HepG2 (cell line): ENCODE data around the gene ZCWPW2. TPM values are rescaled to one million over a fixed set of nuclear protein-coding genes. Genes with fewer than 3 reads are reported as not detected.

ENCODE experiments used
- ATAC-seq: fragments of 200-7000 bp; cut with Tn5 transposase; 3 replicates; pipeline ENCODE4 v1.9.1; 2020; ENCODE audit warnings: mild to moderate bottlenecking, moderate library complexity
- BruUV-seq: library from RNA; stranded (reverse); fragments of 400-500 nt; replicated peaks from 2 replicates; lab custom pipeline; 2021; lab: Mats Ljungman, UMichigan
- CTCF ChIA-PET: fragments of 300-600 bp; formaldehyde crosslinking; extraction: SDS; loops from one replicate; lab custom pipeline; 2021; ENCODE audit warnings: low total read pairs, inconsistent platforms, low intra/inter-chr PET ratio; lab: Yijun Ruan, JAX
- POLR2A ChIA-PET: fragments of 350-600 bp; sonication (Branson Sonifier 250); formaldehyde crosslinking; loops from one replicate; lab custom pipeline; 2020; ENCODE audit warnings: antibody characterized with exemption, inconsistent platforms; lab: Yijun Ruan, JAX
- DNase-seq: peaks from one replicate; pipeline ENCODE4 v3.0.0-alpha.2; 2015; ENCODE audit warnings: low spot score
- FAIRE-seq: peaks from 3 replicates; lab custom pipeline; 2011; peaks lifted over from hg19 to GRCh38; lab: Jason Lieb, UNC
- H2AFZ ChIP-seq: one replicate; pipeline ENCODE4 v1.6.1; 2011; ENCODE audit warnings: low read length, inconsistent platforms
- H3K27ac ChIP-seq: fragments of 300-600 bp; 3 replicates; pipeline ENCODE4 v1.8.0; 2011; ENCODE audit warnings: mixed run types, mild to moderate bottlenecking, mixed read lengths, low read length, inconsistent platforms; ENCODE audit not compliant: insufficient read depth; ENCODE audit errors: extremely low read length
- H3K27me3 ChIP-seq, 2 experiments: fragments of 200-600 bp in 1 of 2; 2 replicates in 1 of 2; 3 replicates in 1 of 2; pipeline versions ENCODE4 v1.6.0 to v1.8.0; 2011; ENCODE audit warnings: low read length in 2 of 2, mild to moderate bottlenecking in 2 of 2, moderate library complexity in 2 of 2, inconsistent platforms in 1 of 2; ENCODE audit not compliant: insufficient read depth in 2 of 2, control insufficient read depth in 1 of 2
- H3K36me3 ChIP-seq, 2 experiments: fragments of 200-600 bp in 1 of 2; replicated peaks in 1 of 2; 2 replicates in 1 of 2; 3 replicates in 1 of 2; pipeline versions ENCODE4 v1.5.1 to v1.8.0; 2011; ENCODE audit warnings: low read length in 2 of 2, inconsistent platforms in 1 of 2; ENCODE audit not compliant: insufficient read depth in 2 of 2, control insufficient read depth in 1 of 2
- H3K4me1 ChIP-seq: 2 replicates; pipeline ENCODE4 v1.5.1; 2012; ENCODE audit warnings: low read length, inconsistent platforms; ENCODE audit not compliant: insufficient read depth
- H3K4me2 ChIP-seq: 2 replicates; pipeline ENCODE4 v1.6.0; 2011; ENCODE audit warnings: low read depth, low read length, inconsistent platforms
- H3K4me3 ChIP-seq, 3 experiments: fragments of 200-600 bp in 1 of 3; sonication (generic), shearing (Covaris generic) in 1 of 3; replicated peaks in 1 of 3; 2 replicates each; pipeline ENCODE4 v1.5.1; 2011 to 2016; ENCODE audit warnings: low read length in 3 of 3, inconsistent platforms in 2 of 3, low read depth in 2 of 3, mild to moderate bottlenecking in 2 of 3, control low read depth in 1 of 3, mixed read lengths in 1 of 3; ENCODE audit not compliant: insufficient read depth in 1 of 3
- H3K79me2 ChIP-seq: one replicate; pipeline ENCODE4 v1.6.1; 2011; ENCODE audit warnings: low read length, inconsistent platforms; ENCODE audit not compliant: insufficient read depth
- H3K9ac ChIP-seq: 2 replicates; pipeline ENCODE4 v1.6.0; 2011; ENCODE audit warnings: mild to moderate bottlenecking, low read depth, low read length, inconsistent platforms; ENCODE audit not compliant: insufficient read depth
- H3K9me3 ChIP-seq: 2 replicates; pipeline ENCODE4 v1.5.1; 2012; ENCODE audit warnings: mild to moderate bottlenecking, low read length
- H4K20me1 ChIP-seq: 2 replicates; pipeline ENCODE4 v1.6.0; 2011; ENCODE audit warnings: inconsistent platforms, mild to moderate bottlenecking, low read length, moderate library complexity; ENCODE audit not compliant: insufficient read depth
- ARID3A ChIP-seq: IDR thresholded peaks from 2 replicates; pipeline ENCODE4 v1.6.1; 2012; ENCODE audit warnings: low read depth, low read length, improper control_type of control experiment
- CTCF ChIP-seq: sonication (generic); formaldehyde crosslinking; IDR thresholded peaks from 2 replicates; pipeline ENCODE4 v1.5.0; 2020; ENCODE audit warnings: mild to moderate bottlenecking, missing genetic modification reagents, moderate library complexity
- SMC3 ChIP-seq: IDR thresholded peaks from 2 replicates; pipeline ENCODE4 v1.6.1; 2011; ENCODE audit warnings: low read length, improper control_type of control experiment
- STAG1 ChIP-seq: sonication (generic); formaldehyde crosslinking; IDR thresholded peaks from 2 replicates; pipeline ENCODE4 v1.4.0; 2020; ENCODE audit warnings: missing genetic modification reagents
- TAF1 ChIP-seq: sonication (generic); formaldehyde crosslinking; IDR thresholded peaks from 2 replicates; pipeline ENCODE4 v1.4.0; 2020; ENCODE audit warnings: missing genetic modification reagents
- WGBS: methylation state at CpG from one replicate; pipeline ENCODE4 v1.1.6; 2017; ENCODE audit warnings: low lambda C conversion rate; 5-methylcytosine and 5-hydroxymethylcytosine counted together
- in situ Hi-C: cut with HindIII; loops from 2 replicates; pipeline ENCODE4 v1.10.0; 2017; ENCODE audit warnings: low pct_unique_long_range_greater_than_20kb; ENCODE audit not compliant: extremely low pct_ligation_motif_present
- intact Hi-C: fragments of 100-400 bp; cut with micrococcal nuclease; formaldehyde crosslinking; loops from one replicate; pipeline ENCODE4 v1.10.0; 2022; ENCODE audit not compliant: unreplicated experiment
- polyA plus RNA-seq, 8 experiments: library from polyadenylated mRNA; depleted of rRNA in 3 of 8; stranded (reverse) in 7 of 8; unstranded in 1 of 8; fragments of >200 nt; fragmentation: Illumina TruSeq in 4 of 8; extraction: Trizol in 4 of 8; gene quantifications; 2 replicates each; pipeline versions ENCODE4 v1.2.1 to v1.2.3, GENCODE V29; 2011 to 2016; ENCODE audit warnings: low read depth in 4 of 8, missing spikeins in 1 of 8, mixed read lengths in 1 of 8; ENCODE audit not compliant: insufficient read depth in 1 of 8
- total RNA-seq, 5 experiments: library from RNA; depleted of rRNA; stranded (reverse); fragments of >200 nt; fragmentation: Illumina TruSeq; extraction: Trizol; gene quantifications; 2 replicates each; pipeline ENCODE4 v1.2.3, GENCODE V29; 2016; ENCODE audit warnings: low read depth in 1 of 5

ZCWPW2 gene
- total and polyA plus RNA-seq, 2 of the 13 experiments (the other 11 are each of a cell fraction or from before 2014, with no cell fraction given) = 0.17 to 0.53 TPM

- 29% methylated on average over 2 of the region's 2 CpGs for WGBS
- Histone ChIP-seq H4K20me1 (no peaks in the 10 kb centered on the region), H3K27me3 (no peaks in the 10 kb centered on the region), H2AFZ (no peak overlapping the region), H3K27ac (no peak overlapping the region), H3K4me2 (no peak overlapping the region), H3K4me3 (no peak overlapping the region), H3K36me3 (no peaks in the 10 kb centered on the region; a peak in 2 of 5 replicates), H3K9ac (no peak overlapping the region)
- in situ Hi-C loops (no loop called here), intact Hi-C loops (loop anchor here (1.0 kb wide), 1 partner anchor 11 kb away; no protein-coding TSS in a partner anchor)
- peak; percentile 57 for DNase-seq
- BruUV-seq = no TSS peak
- CTCF ChIA-PET = interaction anchor here (1.8 kb wide), 1 partner anchor 11 kb away, joined by 7 read pairs; no protein-coding TSS in a partner anchor
- no peak for FAIRE-seq
- peak; percentile 84 for ATAC-seq
- TF ChIP-seq SMC3 (peak; percentile 27; the same call in 1 of the 2 replicates), ARID3A (0 out of 2 replicates have a peak, but pooled peaks have one; percentile 31), TAF1 (no peak), STAG1 (CRISPR knock-in tag) (peak; percentile 37), CTCF (CRISPR knock-in tag) (peak; percentile 66)
- TF ChIP-seq, all 625 proteins: peak for 4
- Histone ChIP-seq H3K9me3 (no peaks in the 10 kb centered on the region), H3K4me1 (peaks cover 33% of the 10 kb centered on the region), H3K79me2 (no peaks in the 10 kb centered on the region)
- POLR2A ChIA-PET = interaction anchor here (1.0 kb wide), 1 partner anchor 31 kb away, joined by 3 read pairs; no protein-coding TSS in a partner anchor
These were observed 31.0 kb upstream of the ZCWPW2 start for GRCh38 chr3:28317438-28318022.
